ENCODE results near the gene CAMK2D.
"Not testable (repeated sequence)": the region's sequence is repeated elsewhere in the genome, so short reads cannot be mapped to it uniquely, and the experiment has no call there.

The CAMK2D gene

GRCh38 chr4:113727802-113728201 lies 33.7 kb downstream of the CAMK2D start:
- DNase-seq, result no peak

GRCh38 chr4:113725963-113726362 lies 35.6 kb downstream of the CAMK2D start:
- DNase-seq, result no peak

GRCh38 chr4:113718252-113718651 lies 43.3 kb downstream of the CAMK2D start:
- DNase-seq, result no peak

- no peak for DNase-seq
Measured at GRCh38 chr4:113711883-113712662, 49.5 kb downstream of the CAMK2D start.

GRCh38 chr4:113708250-113708649 lies 53.3 kb downstream of the CAMK2D start:
- no peak for DNase-seq

- no peak for DNase-seq
Measured at GRCh38 chr4:113707048-113707447, 54.5 kb downstream of the CAMK2D start.

GRCh38 chr4:113705097-113705496 lies 56.4 kb downstream of the CAMK2D start:
- DNase-seq, result not testable (repeated sequence)

- not testable (repeated sequence) for DNase-seq
Measured at GRCh38 chr4:113702596-113702995, 58.9 kb downstream of the CAMK2D start.

GRCh38 chr4:113701169-113701568 lies 60.4 kb downstream of the CAMK2D start:
- no peak for DNase-seq

- DNase-seq, result no peak
Measured at GRCh38 chr4:113700602-113701150, 60.9 kb downstream of the CAMK2D start.

- DNase-seq, result no peak
Measured at GRCh38 chr4:113699772-113700171, 61.8 kb downstream of the CAMK2D start.

GRCh38 chr4:113697429-113697828 lies 64.1 kb downstream of the CAMK2D start:
- DNase-seq, result no peak

- DNase-seq, result no peak
Measured at GRCh38 chr4:113695328-113696169, 66.0 kb downstream of the CAMK2D start.

- no peak for DNase-seq
Measured at GRCh38 chr4:113694008-113694407, 67.5 kb downstream of the CAMK2D start.

GRCh38 chr4:113692809-113693411 lies 68.6 kb downstream of the CAMK2D start:
- DNase-seq, result no peak

GRCh38 chr4:113691676-113692075 lies 69.9 kb downstream of the CAMK2D start:
- DNase-seq, result no peak

GRCh38 chr4:113689394-113689793 lies 72.1 kb downstream of the CAMK2D start:
- no peak for DNase-seq

- no peak for DNase-seq
Measured at GRCh38 chr4:113687067-113687718, 74.3 kb downstream of the CAMK2D start.

- not testable (repeated sequence) for DNase-seq
Measured at GRCh38 chr4:113685157-113685556, 76.4 kb downstream of the CAMK2D start.

GRCh38 chr4:113684534-113685091 lies 76.9 kb downstream of the CAMK2D start:
- DNase-seq, result no peak

GRCh38 chr4:113682730-113683537 lies 78.6 kb downstream of the CAMK2D start:
- DNase-seq, result no peak

GRCh38 chr4:113678641-113679040 lies 82.9 kb downstream of the CAMK2D start:
- no peak for DNase-seq
